HepG2 (cell line): ENCODE results near the gene LCA5. TPM values are rescaled to one million over a fixed set of nuclear protein-coding genes. Genes with fewer than 3 reads are reported as not detected.

Source experiments
- ATAC-seq: fragments of 200-7000 bp; cut with Tn5 transposase; 3 replicates; pipeline ENCODE4 v1.9.1; 2020; ENCODE audit warnings: mild to moderate bottlenecking, moderate library complexity
- BruUV-seq: library from RNA; stranded (reverse); fragments of 400-500 nt; replicated peaks from 2 replicates; lab custom pipeline; 2021; lab: Mats Ljungman, UMichigan
- CTCF ChIA-PET: fragments of 300-600 bp; formaldehyde crosslinking; extraction: SDS; loops from one replicate; lab custom pipeline; 2021; ENCODE audit warnings: low total read pairs, inconsistent platforms, low intra/inter-chr PET ratio; lab: Yijun Ruan, JAX
- POLR2A ChIA-PET: fragments of 350-600 bp; sonication (Branson Sonifier 250); formaldehyde crosslinking; loops from one replicate; lab custom pipeline; 2020; ENCODE audit warnings: antibody characterized with exemption, inconsistent platforms; lab: Yijun Ruan, JAX
- DNase-seq: peaks from one replicate; pipeline ENCODE4 v3.0.0-alpha.2; 2015; ENCODE audit warnings: low spot score
- FAIRE-seq: peaks from 3 replicates; lab custom pipeline; 2011; peaks lifted over from hg19 to GRCh38; lab: Jason Lieb, UNC
- H2AFZ ChIP-seq: one replicate; pipeline ENCODE4 v1.6.1; 2011; ENCODE audit warnings: low read length, inconsistent platforms
- H3K27ac ChIP-seq: fragments of 300-600 bp; 3 replicates; pipeline ENCODE4 v1.8.0; 2011; ENCODE audit warnings: mixed run types, mild to moderate bottlenecking, mixed read lengths, low read length, inconsistent platforms; ENCODE audit not compliant: insufficient read depth; ENCODE audit errors: extremely low read length
- H3K27me3 ChIP-seq, 2 experiments: fragments of 200-600 bp in 1 of 2; 2 replicates in 1 of 2; 3 replicates in 1 of 2; pipeline versions ENCODE4 v1.6.0 to v1.8.0; 2011; ENCODE audit warnings: low read length in 2 of 2, mild to moderate bottlenecking in 2 of 2, moderate library complexity in 2 of 2, inconsistent platforms in 1 of 2; ENCODE audit not compliant: insufficient read depth in 2 of 2, control insufficient read depth in 1 of 2
- H3K36me3 ChIP-seq, 2 experiments: fragments of 200-600 bp in 1 of 2; replicated peaks in 1 of 2; 2 replicates in 1 of 2; 3 replicates in 1 of 2; pipeline versions ENCODE4 v1.5.1 to v1.8.0; 2011; ENCODE audit warnings: low read length in 2 of 2, inconsistent platforms in 1 of 2; ENCODE audit not compliant: insufficient read depth in 2 of 2, control insufficient read depth in 1 of 2
- H3K4me1 ChIP-seq: 2 replicates; pipeline ENCODE4 v1.5.1; 2012; ENCODE audit warnings: low read length, inconsistent platforms; ENCODE audit not compliant: insufficient read depth
- H3K4me2 ChIP-seq: 2 replicates; pipeline ENCODE4 v1.6.0; 2011; ENCODE audit warnings: low read depth, low read length, inconsistent platforms
- H3K4me3 ChIP-seq, 3 experiments: fragments of 200-600 bp in 1 of 3; sonication (generic), shearing (Covaris generic) in 1 of 3; replicated peaks in 1 of 3; 2 replicates each; pipeline ENCODE4 v1.5.1; 2011 to 2016; ENCODE audit warnings: low read length in 3 of 3, inconsistent platforms in 2 of 3, low read depth in 2 of 3, mild to moderate bottlenecking in 2 of 3, control low read depth in 1 of 3, mixed read lengths in 1 of 3; ENCODE audit not compliant: insufficient read depth in 1 of 3
- H3K79me2 ChIP-seq: one replicate; pipeline ENCODE4 v1.6.1; 2011; ENCODE audit warnings: low read length, inconsistent platforms; ENCODE audit not compliant: insufficient read depth
- H3K9ac ChIP-seq: 2 replicates; pipeline ENCODE4 v1.6.0; 2011; ENCODE audit warnings: mild to moderate bottlenecking, low read depth, low read length, inconsistent platforms; ENCODE audit not compliant: insufficient read depth
- H3K9me3 ChIP-seq: 2 replicates; pipeline ENCODE4 v1.5.1; 2012; ENCODE audit warnings: mild to moderate bottlenecking, low read length
- H4K20me1 ChIP-seq: 2 replicates; pipeline ENCODE4 v1.6.0; 2011; ENCODE audit warnings: inconsistent platforms, mild to moderate bottlenecking, low read length, moderate library complexity; ENCODE audit not compliant: insufficient read depth
- HES4 ChIP-seq: sonication (generic); formaldehyde crosslinking; IDR thresholded peaks from 2 replicates; pipeline ENCODE4 v1.9.0; 2021; ENCODE audit warnings: mild to moderate bottlenecking, missing genetic modification reagents, borderline replicate concordance
- JUN ChIP-seq: sonication (generic); formaldehyde crosslinking; IDR thresholded peaks from 2 replicates; pipeline ENCODE4 v1.4.0; 2020; ENCODE audit warnings: mild to moderate bottlenecking, missing genetic modification reagents
- SATB2 ChIP-seq: sonication (generic); formaldehyde crosslinking; IDR thresholded peaks from 2 replicates; pipeline ENCODE4 v1.5.0; 2020; ENCODE audit warnings: missing genetic modification reagents
- ZNF75D ChIP-seq: sonication (generic); formaldehyde crosslinking; IDR thresholded peaks from 2 replicates; pipeline ENCODE4 v1.8.1; 2023; ENCODE audit warnings: missing genetic modification reagents, mild to moderate bottlenecking, borderline replicate concordance
- WGBS: methylation state at CpG from one replicate; pipeline ENCODE4 v1.1.6; 2017; ENCODE audit warnings: low lambda C conversion rate; 5-methylcytosine and 5-hydroxymethylcytosine counted together
- in situ Hi-C: cut with HindIII; loops from 2 replicates; pipeline ENCODE4 v1.10.0; 2017; ENCODE audit warnings: low pct_unique_long_range_greater_than_20kb; ENCODE audit not compliant: extremely low pct_ligation_motif_present
- intact Hi-C: fragments of 100-400 bp; cut with micrococcal nuclease; formaldehyde crosslinking; loops from one replicate; pipeline ENCODE4 v1.10.0; 2022; ENCODE audit not compliant: unreplicated experiment
- polyA plus RNA-seq, 8 experiments: library from polyadenylated mRNA; depleted of rRNA in 3 of 8; stranded (reverse) in 7 of 8; unstranded in 1 of 8; fragments of >200 nt; fragmentation: Illumina TruSeq in 4 of 8; extraction: Trizol in 4 of 8; gene quantifications; 2 replicates each; pipeline versions ENCODE4 v1.2.1 to v1.2.3, GENCODE V29; 2011 to 2016; ENCODE audit warnings: low read depth in 4 of 8, missing spikeins in 1 of 8, mixed read lengths in 1 of 8; ENCODE audit not compliant: insufficient read depth in 1 of 8
- total RNA-seq, 5 experiments: library from RNA; depleted of rRNA; stranded (reverse); fragments of >200 nt; fragmentation: Illumina TruSeq; extraction: Trizol; gene quantifications; 2 replicates each; pipeline ENCODE4 v1.2.3, GENCODE V29; 2016; ENCODE audit warnings: low read depth in 1 of 5
- TF ChIP-seq, protein P1 (sequence below), 2 experiments: sonication (generic) in 1 of 2; formaldehyde crosslinking in 1 of 2; IDR thresholded peaks; 2 replicates each; pipeline versions ENCODE4 v1.4.0 to v1.6.1; 2016 to 2020; ENCODE audit warnings: borderline replicate concordance in 1 of 2, low read depth in 1 of 2, mild to moderate bottlenecking in 1 of 2, missing genetic modification reagents in 1 of 2

Gene LCA5
- total and polyA plus RNA-seq, 2 of the 13 experiments (the other 11 are each of a cell fraction or from before 2014, with no cell fraction given): 0.84 to 4.6 TPM

DNA sequence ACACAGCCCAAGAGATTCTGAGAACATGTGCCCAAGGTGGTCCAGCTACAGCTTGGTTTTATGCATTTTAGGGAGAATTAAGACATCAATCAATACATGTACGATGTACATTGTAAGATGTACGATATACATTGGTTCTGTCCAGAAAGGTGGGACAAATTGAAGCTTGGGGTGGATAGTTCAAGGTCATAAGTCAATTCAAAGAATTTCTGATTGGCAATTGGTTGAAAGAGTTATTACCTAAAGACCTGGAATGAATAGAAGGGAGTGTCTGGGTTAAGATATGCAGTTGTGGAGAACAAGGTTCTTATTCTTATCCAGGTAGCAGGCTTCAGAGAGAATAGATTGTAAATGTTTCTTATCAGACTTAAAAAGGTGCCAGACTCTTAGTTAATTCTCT is 31.8 kb upstream of the LCA5 start:
- Histone ChIP-seq H3K9me3 (no peaks in the 10 kb centered on the region), H3K4me2 (no peak overlapping the region), H2AFZ (no peak overlapping the region)
- POLR2A ChIA-PET: interaction anchor here (1.0 to 2.1 kb wide), 2 partner anchors 62 to 63 kb away, joined by 4 to 5 read pairs; partner anchors contain the start of gene SH3BGRL2
- intact Hi-C loops: no loop called here
- ATAC-seq: no peak
- FAIRE-seq: no peak
- BruUV-seq: no TSS peak
- DNase-seq: no peak
- TF ChIP-seq, protein P1, sequence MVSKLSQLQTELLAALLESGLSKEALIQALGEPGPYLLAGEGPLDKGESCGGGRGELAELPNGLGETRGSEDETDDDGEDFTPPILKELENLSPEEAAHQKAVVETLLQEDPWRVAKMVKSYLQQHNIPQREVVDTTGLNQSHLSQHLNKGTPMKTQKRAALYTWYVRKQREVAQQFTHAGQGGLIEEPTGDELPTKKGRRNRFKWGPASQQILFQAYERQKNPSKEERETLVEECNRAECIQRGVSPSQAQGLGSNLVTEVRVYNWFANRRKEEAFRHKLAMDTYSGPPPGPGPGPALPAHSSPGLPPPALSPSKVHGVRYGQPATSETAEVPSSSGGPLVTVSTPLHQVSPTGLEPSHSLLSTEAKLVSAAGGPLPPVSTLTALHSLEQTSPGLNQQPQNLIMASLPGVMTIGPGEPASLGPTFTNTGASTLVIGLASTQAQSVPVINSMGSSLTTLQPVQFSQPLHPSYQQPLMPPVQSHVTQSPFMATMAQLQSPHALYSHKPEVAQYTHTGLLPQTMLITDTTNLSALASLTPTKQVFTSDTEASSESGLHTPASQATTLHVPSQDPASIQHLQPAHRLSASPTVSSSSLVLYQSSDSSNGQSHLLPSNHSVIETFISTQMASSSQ (IDR thresholded peaks at IDR 0.05; ENCODE audit: low read depth): no peak
- TF ChIP-seq, protein P1 (CRISPR knock-in tag; IDR thresholded peaks at IDR 0.05; ENCODE audit: borderline replicate concordance): no peak
- TF ChIP-seq ZNF75D (CRISPR knock-in tag) (no peak), SATB2 (no peak), HES4 (CRISPR knock-in tag) (no peak), JUN (CRISPR knock-in tag) (no peak)
- TF ChIP-seq, all 625 proteins: peak for 0
- Histone ChIP-seq H3K27me3 (no peaks in the 10 kb centered on the region), H3K36me3 (no peaks in the 10 kb centered on the region), H3K27ac (no peak overlapping the region), H3K79me2 (no peaks in the 10 kb centered on the region), H3K9ac (no peak overlapping the region), H3K4me3 (no peak overlapping the region), H4K20me1 (no peaks in the 10 kb centered on the region), H3K4me1 (peaks cover 29% of the 10 kb centered on the region)
- CTCF ChIA-PET: no interaction called here
- 87% methylated on average over 2 of the region's 2 CpGs for whole genome bisulfite sequencing
- in situ Hi-C loops: no loop called here
